ENCODE results near the gene NADK.
"Not testable (repeated sequence)": the region's sequence is repeated elsewhere in the genome, so short reads cannot be mapped to it uniquely, and the experiment has no call there.

The NADK gene

DNA sequence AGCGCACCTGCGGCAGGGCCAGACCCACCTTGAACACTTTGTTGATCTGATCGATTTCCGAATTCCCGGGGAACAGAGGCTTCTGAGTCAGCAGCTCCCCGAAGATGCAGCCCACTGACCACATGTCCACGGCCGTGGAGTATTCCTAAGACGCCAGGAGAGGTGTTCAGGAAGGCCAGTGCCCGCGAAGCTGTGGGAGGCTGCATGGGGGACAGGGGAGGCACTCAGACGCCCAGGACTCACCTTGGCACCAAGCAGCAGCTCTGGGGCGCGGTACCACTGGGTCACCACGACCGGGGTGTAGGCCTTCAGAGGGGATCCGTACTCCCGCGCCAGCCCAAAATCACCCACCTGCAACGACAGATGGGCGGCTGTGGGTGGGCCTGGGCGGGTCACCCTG, 74.5 kb downstream of the NADK start:
- DNase-seq, result no peak

DNA sequence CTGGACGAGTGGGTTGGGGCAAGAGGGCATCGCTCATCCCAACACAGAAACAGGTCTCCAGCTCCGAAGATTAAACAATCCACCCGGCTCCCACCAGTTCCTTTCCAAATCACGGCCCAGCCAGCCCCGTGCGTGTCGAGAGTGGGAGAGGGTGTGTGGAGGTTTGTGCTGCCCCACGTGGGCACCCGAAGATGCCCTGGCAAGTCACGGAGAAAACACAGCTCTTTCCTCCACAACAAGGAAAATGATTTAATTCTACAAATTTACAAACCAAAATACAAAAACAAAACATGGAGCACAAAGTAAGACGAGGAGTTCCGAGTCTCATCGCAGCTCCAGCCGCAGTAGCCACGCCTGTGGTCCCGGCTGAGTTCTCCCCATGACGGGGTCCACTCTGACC, 75.8 kb downstream of the NADK start:
- not testable (repeated sequence) for DNase-seq

Data from NK-92 treated with Interleukin-12 subunit alpha and Interleukin-12 subunit beta, amount 100 ng/mL, for 24 hours (cell line).